Lung (tissue), 12 donors: ENCODE measurements around the gene SPATC1L. TPM values are rescaled to one million over a fixed set of nuclear protein-coding genes. Genes with fewer than 3 reads are reported as not detected.
"Not testable (repeated sequence)": the region's sequence is repeated elsewhere in the genome, so short reads cannot be mapped to it uniquely, and the experiment has no call there.

ENCODE experiments used
- ATAC-seq: fragments of 200-7000 bp; cut with Tn5 transposase; one replicate; pipeline ENCODE4 v1.9.1; 2020; ENCODE audit warnings: moderate number of reproducible peaks; ENCODE audit not compliant: insufficient read depth, low FRiP score
- DNase-seq, 3 donors: peaks; one replicate each; pipeline ENCODE4 v3.0.0-alpha.2; 2013 to 2017
- H3K27ac ChIP-seq, 2 donors: one replicate each; pipeline ENCODE4 v1.5.1; 2013; ENCODE audit warnings: mild to moderate bottlenecking in 2 of 2, moderate library complexity in 2 of 2, control low read depth in 1 of 2, inconsistent platforms in 1 of 2, low read depth in 1 of 2, low read length in 1 of 2
- H3K27me3 ChIP-seq, 3 donors: one replicate each; pipeline ENCODE4 v1.5.1; 2013; ENCODE audit warnings: low read length in 2 of 3; ENCODE audit not compliant: control insufficient read depth in 3 of 3, insufficient read depth in 3 of 3
- H3K36me3 ChIP-seq, 4 donors: one replicate each; pipeline ENCODE4 v1.5.1; 2013; ENCODE audit warnings: low read length in 4 of 4, mild to moderate bottlenecking in 1 of 4, moderate library complexity in 1 of 4; ENCODE audit not compliant: control insufficient read depth in 4 of 4, insufficient read depth in 4 of 4
- H3K4me1 ChIP-seq, 5 donors: one replicate each; pipeline ENCODE4 v1.5.1; 2013; ENCODE audit warnings: low read length in 5 of 5, mild to moderate bottlenecking in 2 of 5, moderate library complexity in 1 of 5; ENCODE audit not compliant: control insufficient read depth in 5 of 5, insufficient read depth in 5 of 5
- H3K4me3 ChIP-seq: one replicate; pipeline ENCODE4 v1.5.1; 2013; ENCODE audit warnings: mild to moderate bottlenecking, control low read depth, moderate library complexity
- H3K9ac ChIP-seq, 2 donors: one replicate each; pipeline ENCODE4 v1.5.1; 2013; ENCODE audit warnings: low read length in 2 of 2, control low read depth in 1 of 2; ENCODE audit not compliant: insufficient read depth in 1 of 2
- H3K9me3 ChIP-seq, 4 donors: one replicate each; pipeline ENCODE4 v1.5.1; 2013; ENCODE audit warnings: low read length in 3 of 4, mild to moderate bottlenecking in 1 of 4, moderate library complexity in 1 of 4; ENCODE audit not compliant: control insufficient read depth in 4 of 4, insufficient read depth in 3 of 4
- WGBS, 2 donors: extraction: QIAGEN DNeasy Blood & Tissue Kit; methylation state at CpG; one replicate each; pipeline ENCODE4 v1.1.7; 2013; 5-methylcytosine and 5-hydroxymethylcytosine counted together
- polyA plus RNA-seq, 2 donors: library from polyadenylated mRNA; stranded (reverse); fragments of 200-250 nt; gene quantifications; one replicate each; pipeline ENCODE4 v1.2.1, GENCODE V29; 2013
- total RNA-seq, 2 donors: library from RNA; depleted of rRNA in 1 of 2; stranded (reverse); fragments of >200 nt in 1 of 2; gene quantifications; one replicate each; pipeline ENCODE4 v1.2.1, GENCODE V29; 2014 to 2021
- TF ChIP-seq, protein P1 (sequence below): IDR thresholded peaks from 2 replicates; pipeline ENCODE4 v1.5.1; 2012; ENCODE audit warnings: mild to moderate bottlenecking; ENCODE audit errors: control extremely low read depth, extremely low read depth
- donor health status: control.
- donor health status: control.
- donor health status: Bipolar disorder and iron deficiency.
- donor health status: healthy.
- donor health status: DM: yes; HTN: yes; CAD: no.

Gene SPATC1L
- total and polyA plus RNA-seq, 4 donors: 6.6 to 15.6 (median 11.0) TPM

DNA sequence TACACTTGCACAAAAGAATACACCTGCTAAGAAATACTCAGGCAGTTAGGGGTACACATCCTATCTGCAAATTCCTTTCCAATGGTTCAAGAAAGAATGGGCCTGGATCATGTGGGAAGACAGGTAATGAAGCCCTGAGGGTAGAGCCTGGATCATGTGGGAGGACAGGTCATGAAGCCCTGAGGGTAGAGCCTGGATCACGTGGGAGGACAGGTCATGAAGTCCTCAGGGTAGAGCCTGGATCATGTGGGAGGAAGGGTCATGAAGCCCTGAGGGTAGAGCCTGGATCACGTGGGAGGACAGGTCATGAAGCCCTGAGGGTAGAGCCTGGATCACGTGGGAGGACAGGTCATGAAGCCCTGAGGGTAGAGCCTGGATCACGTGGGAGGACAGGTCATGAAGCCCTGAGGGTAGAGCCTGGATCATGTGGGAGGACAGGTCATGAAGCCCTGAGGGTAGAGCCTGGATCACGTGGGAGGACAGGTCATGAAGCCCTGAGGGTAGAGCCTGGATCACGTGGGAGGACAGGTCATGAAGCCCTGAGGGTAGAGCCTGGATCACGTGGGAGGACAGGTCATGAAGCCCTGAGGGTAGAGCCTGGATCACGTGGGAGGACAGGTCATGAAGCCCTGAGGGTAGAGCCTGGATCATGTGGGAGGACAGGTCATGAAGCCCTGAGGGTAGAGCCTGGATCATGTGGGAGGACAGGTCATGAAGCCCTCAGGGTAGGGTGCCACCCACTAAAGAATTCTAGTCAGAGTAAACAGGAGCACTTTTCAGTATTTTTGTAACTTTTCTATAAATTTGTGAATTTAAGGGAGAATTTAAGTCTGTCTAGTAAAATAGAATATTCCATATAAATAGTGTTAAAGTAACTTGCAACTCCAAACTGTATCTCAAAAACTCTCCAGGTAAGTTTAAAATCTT is 16.9 kb upstream of the SPATC1L start:
- not testable (repeated sequence) for H3K9ac ChIP-seq, H3K4me1 ChIP-seq, DNase-seq, ATAC-seq, H3K9me3 ChIP-seq, H3K27me3 ChIP-seq, H3K4me3 ChIP-seq, H3K27ac ChIP-seq
- peaks cover 9 to 29% (median 16%) of the 10 kb centered on the region in 4 donors for H3K36me3 ChIP-seq
- 88 to 98% methylated on average over 2 to 3 of the region's 8 CpGs for WGBS, 2 donors

DNA sequence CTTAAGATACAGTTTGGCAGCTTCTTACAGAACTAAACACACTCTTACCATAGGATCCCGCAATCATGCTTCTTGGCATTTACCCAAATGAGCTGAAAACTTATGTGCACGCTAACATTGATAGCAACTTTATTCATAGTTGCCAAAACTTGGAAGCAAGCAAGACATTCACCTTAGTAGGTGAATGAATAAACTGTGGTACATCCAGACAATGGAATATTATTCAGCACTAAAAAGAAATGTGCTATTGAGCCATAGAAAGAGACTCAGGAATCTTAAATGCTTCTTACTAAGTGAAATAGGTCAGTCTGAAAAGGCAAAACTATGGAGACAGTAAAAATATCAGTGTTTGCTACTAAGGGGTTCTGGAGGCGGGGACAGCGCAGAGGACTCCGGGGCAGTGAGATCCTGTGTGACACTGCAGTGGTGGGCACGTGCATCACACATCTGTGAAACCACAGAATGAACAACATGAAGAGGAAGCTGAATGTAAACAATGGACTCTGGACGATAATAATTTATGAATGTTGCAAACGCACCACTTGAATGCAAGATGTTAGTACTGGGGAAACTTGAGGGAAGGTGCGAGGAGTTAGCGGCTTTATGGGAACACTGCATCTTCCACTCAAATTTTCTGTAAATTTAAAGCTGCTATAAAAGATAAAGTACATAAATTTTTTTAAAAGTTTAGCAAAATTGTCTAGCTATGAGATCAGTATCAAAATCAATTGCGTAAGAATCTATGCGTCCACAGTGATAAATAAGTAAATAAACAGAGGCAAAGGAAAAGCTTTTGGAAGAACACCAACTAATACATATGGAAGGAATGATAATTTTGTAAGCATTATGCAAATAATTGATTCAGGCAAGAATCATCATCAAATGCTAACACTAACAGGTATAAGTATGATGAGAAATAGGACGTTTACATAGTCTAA is 15.4 kb upstream of the SPATC1L start:
- Histone ChIP-seq H3K27me3 (no peaks in the 10 kb centered on the region), H3K9me3 (no peaks in the 10 kb centered on the region), H3K27ac (no peak overlapping the region), H3K36me3 (peaks cover 12 to 32% (median 14%) of the 10 kb centered on the region in 4 donors), H3K4me1 (no peaks in the 10 kb centered on the region), H3K9ac (no peak overlapping the region), H3K4me3 (no peak overlapping the region)
- DNase-seq (no peak), ATAC-seq (no peak)
- 76 to 80% methylated on average over 13 of the region's 13 CpGs for WGBS, 2 donors
- TF ChIP-seq, protein P1, sequence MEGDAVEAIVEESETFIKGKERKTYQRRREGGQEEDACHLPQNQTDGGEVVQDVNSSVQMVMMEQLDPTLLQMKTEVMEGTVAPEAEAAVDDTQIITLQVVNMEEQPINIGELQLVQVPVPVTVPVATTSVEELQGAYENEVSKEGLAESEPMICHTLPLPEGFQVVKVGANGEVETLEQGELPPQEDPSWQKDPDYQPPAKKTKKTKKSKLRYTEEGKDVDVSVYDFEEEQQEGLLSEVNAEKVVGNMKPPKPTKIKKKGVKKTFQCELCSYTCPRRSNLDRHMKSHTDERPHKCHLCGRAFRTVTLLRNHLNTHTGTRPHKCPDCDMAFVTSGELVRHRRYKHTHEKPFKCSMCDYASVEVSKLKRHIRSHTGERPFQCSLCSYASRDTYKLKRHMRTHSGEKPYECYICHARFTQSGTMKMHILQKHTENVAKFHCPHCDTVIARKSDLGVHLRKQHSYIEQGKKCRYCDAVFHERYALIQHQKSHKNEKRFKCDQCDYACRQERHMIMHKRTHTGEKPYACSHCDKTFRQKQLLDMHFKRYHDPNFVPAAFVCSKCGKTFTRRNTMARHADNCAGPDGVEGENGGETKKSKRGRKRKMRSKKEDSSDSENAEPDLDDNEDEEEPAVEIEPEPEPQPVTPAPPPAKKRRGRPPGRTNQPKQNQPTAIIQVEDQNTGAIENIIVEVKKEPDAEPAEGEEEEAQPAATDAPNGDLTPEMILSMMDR: no peak

DNA sequence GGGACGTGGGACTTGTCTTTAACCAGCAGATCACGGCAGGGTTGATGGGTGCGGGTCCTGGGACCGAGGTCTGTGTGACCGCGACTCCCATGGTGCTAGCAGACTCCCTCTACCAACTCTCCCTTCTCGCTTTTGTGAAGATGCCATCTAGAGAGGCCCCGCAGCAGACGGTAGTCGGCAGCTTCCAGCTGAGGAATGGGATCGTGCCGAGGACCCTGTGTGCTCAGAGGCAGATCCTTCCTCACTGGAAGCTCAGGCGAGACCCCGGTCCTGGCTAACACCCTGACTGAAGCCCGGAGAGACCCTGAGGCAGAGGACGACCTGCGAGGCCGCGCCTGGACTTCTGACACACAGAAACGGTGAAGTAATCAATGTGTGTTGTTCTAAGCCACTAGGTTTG is 12.5 kb upstream of the SPATC1L start:
- no peak for ATAC-seq
- Histone ChIP-seq H3K9ac (no peak overlapping the region), H3K4me1 (no peaks in the 10 kb centered on the region), H3K9me3 (no peaks in the 10 kb centered on the region), H3K27ac (no peak overlapping the region), H3K27me3 (no peaks in the 10 kb centered on the region), H3K4me3 (no peak overlapping the region), H3K36me3 (peaks cover 15 to 46% (median 21%) of the 10 kb centered on the region in 4 donors)
- DNase-seq: no peak
- WGBS, 2 donors: 93 to 94% methylated on average over 20 of the region's 20 CpGs
- TF ChIP-seq, protein P1: no peak
